ENCODE measurements around the gene FGF22. TPM values are rescaled to one million over a fixed set of nuclear protein-coding genes. Genes with fewer than 3 reads are reported as not detected.

Gene FGF22
- total and polyA plus RNA-seq, 2 of the 8 experiments (the other 6 are each of a cell fraction or from before 2014, with no cell fraction given): 0.44 to 1.7 TPM

- TF ChIP-seq ATF2 (IDR thresholded peaks at IDR 0.05; ENCODE audit: low read length): no peak
- no peak for TF ChIP-seq CBX5 (IDR thresholded peaks at IDR 0.05; ENCODE audit: low read depth, low read length)
- TF ChIP-seq JUN (IDR thresholded peaks at IDR 0.05; ENCODE audit: low read depth, low read length): no peak
- TF ChIP-seq ASH2L (IDR thresholded peaks at IDR 0.05; ENCODE audit: low read length): no peak
Measured at GRCh38 chr19:680287-681028, 40.8 kb downstream of the FGF22 start (continued).
